CD4-positive, alpha-beta T cell treated with Interleukin-12 subunit alpha and Interleukin-12 subunit beta, for 1 hour (primary cell): ENCODE measurements around the gene TEKT1.
A peak's percentile ranks its signal among the peaks of the same experiment; 100 is the strongest.
"Not testable (repeated sequence)": the region's sequence is repeated elsewhere in the genome, so short reads cannot be mapped to it uniquely, and the experiment has no call there.

Source experiments
- DNase-seq: peaks from one replicate; pipeline ENCODE4 v3.0.0-alpha.2; 2020

Gene TEKT1

GRCh38 chr17:6831661-6832263 is at the start of gene TEKT1:
TEKT1 (minus strand) TSS chr17:6831729; CDS start chr17:6830376, 1,353 bp downstream.
- DNase-seq: peak; percentile 80

GRCh38 chr17:6879221-6879975 is 47.9 kb upstream of the TEKT1 start:
- not testable (repeated sequence) for DNase-seq

DNA sequence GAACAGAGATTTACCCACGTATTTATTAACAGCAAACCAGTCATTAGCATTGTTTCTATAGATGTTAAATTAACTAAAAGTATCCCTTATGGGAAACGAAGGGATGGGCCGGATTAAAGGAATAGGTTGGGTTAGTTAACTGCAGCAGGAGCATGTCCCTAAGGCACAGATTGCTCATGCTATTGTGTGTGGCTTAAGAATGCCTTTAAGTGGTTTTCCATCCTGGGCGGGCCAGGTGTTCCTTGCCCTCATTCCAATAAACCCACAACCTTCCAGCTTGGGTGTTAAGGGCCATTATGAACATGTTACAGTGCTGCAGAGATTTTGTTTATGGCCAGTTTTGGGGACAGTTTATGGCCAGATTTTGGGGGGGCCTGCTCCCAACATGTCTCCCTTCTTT is 43.7 kb upstream of the TEKT1 start:
- not testable (repeated sequence) for DNase-seq

DNA sequence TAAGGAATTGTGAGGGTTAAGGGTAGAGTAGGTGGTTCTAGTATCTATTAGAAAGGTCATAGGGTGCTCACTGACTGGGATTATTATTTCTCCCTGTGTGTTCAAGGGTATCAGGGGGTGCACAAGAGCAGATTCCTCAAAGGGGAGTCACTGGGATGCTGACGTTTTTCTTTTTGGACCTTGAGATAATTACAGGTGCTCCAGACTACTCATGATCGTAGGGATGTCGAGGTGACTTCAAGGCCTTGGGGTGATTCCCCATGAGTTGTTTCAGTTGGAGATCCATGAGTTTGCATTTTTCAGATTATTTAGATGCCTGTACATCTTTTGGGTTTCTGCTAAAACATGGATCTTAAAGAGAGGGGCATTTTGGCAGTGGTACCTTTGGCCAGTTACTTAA is 41.4 kb upstream of the TEKT1 start:
- DNase-seq: no peak

GRCh38 chr17:6870841-6871240 is 39.3 kb upstream of the TEKT1 start:
- DNase-seq: no peak

DNA sequence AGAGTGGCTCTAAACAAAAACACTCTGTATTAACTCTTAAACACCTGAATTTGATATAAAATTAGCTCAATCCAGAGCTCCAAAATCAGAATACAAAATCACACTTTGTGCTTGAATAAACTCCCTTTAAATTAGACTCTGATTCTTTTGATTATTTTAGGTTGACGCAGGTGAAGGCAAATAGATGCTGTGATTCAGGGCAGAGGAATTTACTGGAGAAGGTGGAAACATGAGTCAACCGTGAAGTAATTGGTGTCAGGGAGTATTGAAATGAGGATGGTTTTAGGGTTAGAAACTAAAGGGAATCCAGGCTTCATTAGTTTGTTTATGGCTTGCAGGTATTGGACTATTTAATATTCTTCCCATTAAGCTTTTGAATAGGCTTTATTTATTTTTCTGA is 37.1 kb upstream of the TEKT1 start:
- DNase-seq: no peak

DNA sequence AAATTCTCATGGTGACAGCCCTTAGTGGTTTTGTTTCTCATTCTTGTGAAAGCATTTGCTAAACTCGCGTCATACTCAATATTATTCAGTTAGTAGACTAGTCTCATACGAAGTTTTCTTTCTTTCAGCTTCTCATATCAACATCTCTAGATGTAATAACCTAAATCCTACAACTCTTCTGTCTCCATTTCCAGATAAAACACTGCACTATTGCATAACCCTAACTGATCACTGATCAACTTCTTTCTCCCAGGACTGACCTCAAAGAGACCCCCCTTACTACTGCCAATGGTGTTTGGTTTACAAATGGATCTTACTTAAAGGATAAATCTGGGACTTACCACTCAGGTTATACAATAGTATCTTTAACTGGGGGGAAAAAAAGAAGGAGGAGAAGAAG is 36.3 kb upstream of the TEKT1 start:
- DNase-seq: no peak

DNA sequence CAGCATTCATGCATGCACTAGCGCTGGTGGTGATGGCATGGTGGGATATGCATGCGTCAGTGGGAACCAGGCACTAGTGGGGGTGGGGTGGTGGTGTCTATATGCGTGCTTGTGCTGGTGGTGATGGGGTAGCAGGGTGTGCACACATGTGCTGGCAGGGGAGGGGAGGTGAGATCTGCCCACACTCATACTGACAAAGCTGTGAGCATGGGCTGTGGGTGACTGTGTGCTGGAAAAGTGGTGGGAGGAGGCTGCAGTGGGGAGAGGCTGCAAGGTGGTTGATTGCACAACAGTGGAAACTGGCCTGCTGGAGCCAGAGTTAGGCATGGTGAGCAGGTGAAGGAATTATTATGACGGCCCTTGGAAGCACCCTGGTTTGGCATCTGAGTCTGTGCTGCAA is 31.3 kb upstream of the TEKT1 start:
- DNase-seq: peak; percentile 1

GRCh38 chr17:6862122-6862521 is 30.6 kb upstream of the TEKT1 start:
- no peak for DNase-seq

- DNase-seq: no peak
Measured at GRCh38 chr17:6857904-6858303, 26.4 kb upstream of the TEKT1 start.

DNA sequence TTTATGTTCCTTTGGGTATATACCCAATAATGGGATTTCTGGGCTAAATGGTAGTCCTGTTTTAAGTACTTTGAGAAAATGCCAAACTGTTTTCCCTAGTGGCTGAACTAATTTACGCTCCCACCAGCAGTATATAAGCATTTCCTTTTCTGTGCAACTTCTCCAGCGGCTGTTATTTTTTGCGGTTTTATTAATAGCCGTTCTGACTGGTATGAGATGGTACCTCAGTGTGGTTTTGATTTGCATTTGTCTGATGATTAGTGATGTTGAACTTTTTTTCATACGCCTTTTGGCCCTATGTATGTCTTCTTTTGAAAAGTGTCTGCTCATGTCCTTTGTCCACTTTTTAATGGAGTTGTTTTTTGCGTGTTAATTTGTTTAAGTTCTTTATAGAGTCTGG is 25.8 kb upstream of the TEKT1 start:
- no peak for DNase-seq

GRCh38 chr17:6856051-6856450 is 24.5 kb upstream of the TEKT1 start:
- DNase-seq: no peak

GRCh38 chr17:6853764-6854442 is 22.4 kb upstream of the TEKT1 start:
- no peak for DNase-seq

DNA sequence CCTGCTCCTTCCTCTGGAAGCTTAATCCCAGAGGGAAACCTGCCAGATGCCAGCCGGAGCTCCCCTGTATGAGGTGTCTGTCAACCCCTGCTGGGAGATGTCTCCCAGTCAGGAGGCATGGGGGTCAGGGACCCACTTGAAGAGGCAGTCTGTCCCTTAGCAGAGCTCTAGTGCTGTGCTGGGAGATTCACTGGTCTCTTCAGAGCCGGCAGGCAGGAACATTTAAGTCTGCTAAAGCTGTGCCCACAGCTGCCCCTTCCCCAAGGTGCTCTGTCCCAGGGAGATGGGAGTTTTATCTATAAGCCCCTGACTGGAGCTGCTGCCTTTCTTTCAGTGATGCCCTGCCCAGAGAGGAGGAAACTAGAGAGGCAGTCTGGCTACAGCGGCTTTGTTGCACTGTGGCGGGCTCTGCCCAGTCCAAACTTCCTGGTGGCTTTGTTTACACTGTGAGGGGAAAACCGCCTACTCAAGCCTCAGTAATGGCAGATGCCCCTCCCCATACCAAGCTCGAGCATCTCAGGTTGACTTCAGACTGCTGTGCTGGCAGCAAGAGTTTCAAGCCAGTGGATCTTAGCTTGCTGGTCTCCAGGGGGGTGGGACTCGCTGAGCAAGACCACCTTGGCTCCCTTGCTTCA is 17.1 kb upstream of the TEKT1 start:
- DNase-seq: not testable (repeated sequence)

- not testable (repeated sequence) for DNase-seq
Measured at GRCh38 chr17:6846138-6846537, 14.6 kb upstream of the TEKT1 start.

GRCh38 chr17:6844406-6844805 is 12.9 kb upstream of the TEKT1 start:
- not testable (repeated sequence) for DNase-seq

DNA sequence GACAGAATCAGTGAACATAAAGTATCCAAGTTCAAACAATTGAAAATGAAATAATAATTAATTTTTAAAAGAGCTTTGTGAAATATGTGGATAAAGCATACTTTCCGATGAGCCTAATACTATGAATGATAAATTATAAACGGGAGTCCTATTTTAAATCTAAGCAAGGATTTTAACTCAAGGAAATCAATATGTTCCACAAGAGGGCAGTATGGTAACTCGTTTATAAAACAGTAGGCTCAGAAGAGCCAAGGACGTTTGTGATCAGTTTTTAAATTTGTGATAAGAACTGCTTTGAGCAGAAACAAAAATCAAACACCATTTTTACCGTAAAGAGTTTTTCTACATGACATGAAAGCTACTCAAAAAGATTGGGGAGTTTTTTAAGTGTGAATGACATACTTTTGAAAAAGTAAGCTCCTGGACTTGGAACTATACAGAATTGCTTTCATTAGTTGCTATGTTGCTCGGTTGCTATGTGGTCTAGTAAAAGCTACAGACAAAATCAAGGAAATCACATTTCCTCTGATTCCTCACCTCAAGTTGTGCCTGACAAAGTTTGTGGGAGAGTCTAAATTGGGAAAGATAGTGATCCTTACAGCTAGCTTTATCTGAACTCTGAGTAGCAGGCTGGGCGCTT is 11.8 kb upstream of the TEKT1 start:
- DNase-seq: peak; percentile 51

DNA sequence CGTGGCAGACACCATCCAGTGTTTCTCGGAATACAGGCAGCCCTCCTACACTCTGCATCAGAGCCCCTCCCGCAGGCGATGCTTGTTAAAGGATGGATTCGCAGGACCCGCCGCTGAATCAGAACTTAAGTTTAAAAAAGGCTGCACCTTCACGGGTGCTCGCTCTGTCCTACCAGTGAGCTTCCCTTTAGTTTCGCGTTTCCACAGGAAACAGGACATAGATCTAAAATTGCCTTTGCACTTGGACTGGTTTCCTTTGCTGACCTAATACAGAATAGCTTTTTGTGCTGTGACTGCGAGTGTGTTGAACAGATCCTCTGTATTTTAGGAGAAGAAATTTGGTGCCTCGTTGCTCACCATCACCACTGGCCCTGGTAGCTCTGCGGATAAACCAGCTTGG is 10.2 kb upstream of the TEKT1 start:
- not testable (repeated sequence) for DNase-seq

DNA sequence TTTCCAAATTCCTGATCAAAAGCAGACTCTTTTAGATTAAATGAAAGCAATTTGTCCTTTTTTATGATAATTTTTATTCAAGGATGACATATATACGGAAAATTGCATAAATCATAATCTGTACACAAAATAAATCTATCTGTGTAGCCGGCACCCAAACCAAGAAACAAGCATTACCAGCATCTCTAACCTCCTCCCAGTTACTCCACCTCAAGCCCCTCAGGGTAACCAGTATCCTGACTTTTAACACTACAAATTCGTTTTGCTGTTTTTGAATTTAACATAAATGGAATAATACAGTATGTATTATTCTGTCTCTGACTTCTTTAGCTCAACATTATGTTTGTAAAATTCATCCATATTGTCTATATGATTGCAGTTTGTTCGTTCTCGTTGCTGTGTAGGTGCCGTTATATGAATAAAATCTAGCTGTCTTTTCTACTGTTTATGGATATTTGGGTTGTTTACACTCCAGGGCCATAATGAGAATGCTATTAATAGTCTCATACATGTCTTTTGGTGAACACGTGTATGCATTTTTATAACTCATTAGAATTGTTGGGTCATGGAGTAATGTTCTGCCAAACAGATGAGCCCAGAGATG is 1.0 kb downstream of the TEKT1 start:
- DNase-seq: no peak

DNA sequence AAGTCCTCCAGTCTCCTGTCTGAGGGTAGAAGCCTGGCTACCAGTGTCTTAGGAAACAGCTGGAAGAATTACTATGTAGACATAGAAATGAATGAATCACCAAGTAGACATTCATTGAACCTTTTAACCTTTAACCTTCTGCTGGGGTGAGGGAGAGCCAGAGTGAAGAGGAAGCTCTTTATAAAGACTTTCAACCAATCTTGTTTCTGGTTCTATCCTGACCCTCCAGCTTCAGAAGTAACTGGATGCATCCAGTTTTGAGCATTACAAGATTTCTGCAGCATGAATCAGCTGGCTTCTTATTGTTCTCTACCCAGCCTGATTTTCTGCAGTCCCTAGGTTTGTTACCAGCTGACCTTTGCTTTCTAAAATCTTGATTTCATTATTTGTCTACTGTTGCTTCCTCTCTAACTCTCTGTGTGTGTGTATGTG is 8.5 kb downstream of the TEKT1 start:
- DNase-seq: no peak

DNA sequence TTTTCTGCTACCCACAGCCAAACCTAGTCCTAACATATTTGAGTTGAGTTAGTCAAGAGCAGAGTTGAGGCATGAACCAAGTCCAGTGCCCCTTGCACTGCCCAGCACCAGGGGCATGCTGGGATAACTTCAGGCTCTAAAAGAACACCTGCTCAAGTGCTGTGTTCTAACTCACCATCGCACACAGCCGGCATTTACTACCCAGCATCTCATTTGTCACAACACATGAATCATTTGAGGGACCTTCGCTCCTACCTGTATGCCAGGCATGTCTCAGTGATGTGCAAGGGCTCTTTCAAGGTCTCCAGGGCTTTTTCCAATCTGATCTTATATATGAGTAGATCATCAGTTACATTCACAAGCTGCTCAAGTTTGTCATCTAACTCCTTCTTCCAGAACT is 12.6 kb downstream of the TEKT1 start:
- no peak for DNase-seq

DNA sequence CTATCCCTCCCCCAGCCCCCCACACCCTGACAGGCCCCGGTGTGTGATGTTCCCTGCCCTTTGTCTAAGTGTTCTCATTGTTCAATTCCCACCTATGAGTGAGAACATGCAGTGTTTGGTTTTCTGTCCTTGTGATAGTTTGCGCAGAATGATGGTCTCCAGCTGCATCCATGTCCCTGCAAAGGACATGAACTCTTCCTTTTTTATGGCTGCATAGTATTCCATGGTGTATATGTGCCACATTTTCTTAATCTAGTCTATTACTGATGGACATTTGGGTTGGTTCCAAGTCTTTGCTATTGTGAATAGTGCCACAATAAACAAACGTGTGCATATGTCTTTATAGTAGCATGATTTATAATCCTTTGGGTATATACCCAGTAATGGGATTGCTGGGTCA is 15.2 kb downstream of the TEKT1 start:
- not testable (repeated sequence) for DNase-seq

GRCh38 chr17:6815775-6816174 is 15.8 kb downstream of the TEKT1 start:
- no peak for DNase-seq
